Smooth muscle cell (in vitro differentiated cells): ENCODE data around the gene MAP1LC3C. TPM values are rescaled to one million over a fixed set of nuclear protein-coding genes. Genes with fewer than 3 reads are reported as not detected.

Experiments used
- DNase-seq: peaks from one replicate; lab custom pipeline; 2025; ENCODE audit not compliant: unreplicated experiment; lab: John Stamatoyannopoulos, UW
- H2AFZ ChIP-seq: fragments of 200-600 bp; sonication (generic); 2 replicates; pipeline ENCODE4 v1.6.0; 2016; ENCODE audit warnings: antibody characterized with exemption, low read depth, mild to moderate bottlenecking
- H3F3A ChIP-seq: fragments of 200-600 bp; sonication (generic); 2 replicates; pipeline ENCODE4 v1.6.0; 2017; ENCODE audit warnings: antibody characterized with exemption, low read depth
- H3K27ac ChIP-seq: fragments of 200-600 bp; sonication (generic); 2 replicates; pipeline ENCODE4 v1.5.1; 2016; ENCODE audit warnings: low read depth, mild to moderate bottlenecking
- H3K27me3 ChIP-seq: fragments of 200-600 bp; sonication (generic); 2 replicates; pipeline ENCODE4 v1.6.1; 2016; ENCODE audit warnings: low read depth, mild to moderate bottlenecking
- H3K36me3 ChIP-seq: fragments of 200-600 bp; sonication (generic); 2 replicates; pipeline ENCODE4 v1.5.1; 2016; ENCODE audit warnings: low read depth
- H3K4me1 ChIP-seq: fragments of 200-600 bp; sonication (generic); 2 replicates; pipeline ENCODE4 v1.5.1; 2016; ENCODE audit warnings: low read depth
- H3K4me2 ChIP-seq: fragments of 200-600 bp; sonication (generic); 2 replicates; pipeline ENCODE4 v1.6.0; 2016; ENCODE audit warnings: mild to moderate bottlenecking
- H3K4me3 ChIP-seq: fragments of 200-600 bp; sonication (generic); 2 replicates; pipeline ENCODE4 v1.5.1; 2016; ENCODE audit warnings: mild to moderate bottlenecking
- H3K79me2 ChIP-seq: fragments of 200-600 bp; sonication (generic); 2 replicates; pipeline ENCODE4 v1.6.0; 2016; ENCODE audit warnings: low read depth, mild to moderate bottlenecking
- H3K9ac ChIP-seq: fragments of 200-600 bp; sonication (generic); 2 replicates; pipeline ENCODE4 v1.6.0; 2016; ENCODE audit warnings: low read depth
- H3K9me3 ChIP-seq: fragments of 200-600 bp; sonication (generic); replicated peaks from 2 replicates; pipeline ENCODE4 v1.5.1; 2016; ENCODE audit warnings: low read depth
- H4K20me1 ChIP-seq: fragments of 200-600 bp; sonication (generic); 2 replicates; pipeline ENCODE4 v1.6.0; 2016; ENCODE audit warnings: low read depth
- CTCF ChIP-seq: fragments of 200-600 bp; sonication (generic); IDR thresholded peaks from 2 replicates; pipeline ENCODE4 v1.5.1; 2017; ENCODE audit warnings: borderline replicate concordance, mild to moderate bottlenecking, antibody characterized with exemption; ENCODE audit not compliant: insufficient read depth, poor library complexity, severe bottlenecking
- WGBS: methylation state at CpG from one replicate; pipeline ENCODE4 v1.1.7; 2016; ENCODE audit warnings: low lambda C conversion rate; 5-methylcytosine and 5-hydroxymethylcytosine counted together
- polyA plus RNA-seq: library from polyadenylated mRNA; unstranded; fragments of >200 nt; fragmentation: Nextera tagmentation; extraction: Ambion mirVana; gene quantifications from 2 replicates; pipeline ENCODE4 v1.2.1, GENCODE V29; 2016
- total RNA-seq: library from RNA; depleted of rRNA; stranded (reverse); fragments of >200 nt; gene quantifications from 2 replicates; pipeline ENCODE4 v1.2.3, GENCODE V29; 2014

The MAP1LC3C gene
- total and polyA plus RNA-seq, 2 experiments from 2014 or later = 0.48 TPM; not detected in 1

DNA sequence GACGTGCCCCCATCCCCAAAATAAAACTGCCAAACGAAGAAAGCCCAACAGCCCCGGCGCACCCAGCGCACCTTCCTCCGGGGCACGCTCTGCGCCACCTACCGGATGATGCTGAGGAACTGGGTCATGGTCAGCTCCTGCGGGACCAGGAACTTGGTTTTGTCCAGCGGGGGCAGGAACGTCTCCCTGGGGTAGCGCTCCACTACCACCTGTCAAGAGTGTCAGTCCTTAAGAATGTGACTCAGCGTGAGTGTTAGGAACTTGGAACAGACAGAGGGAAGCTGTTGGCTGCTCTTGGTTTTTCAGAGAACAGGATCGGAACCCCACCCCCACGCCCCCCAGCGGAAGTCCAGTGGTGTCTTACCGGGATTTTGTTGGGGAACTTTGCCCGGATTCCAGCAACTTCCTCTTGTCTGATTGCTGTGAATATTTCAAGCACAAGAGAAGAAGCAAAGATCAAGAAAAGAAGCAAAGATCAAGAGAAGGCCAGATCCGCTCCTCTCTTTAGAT lies 431 bp downstream of the MAP1LC3C start:
- no peaks in the 10 kb centered on the region for H3F3A ChIP-seq
- no peak overlapping the region for H3K9ac ChIP-seq
- H3K27me3 ChIP-seq = no peaks in the 10 kb centered on the region
- H3K9me3 ChIP-seq = no peaks in the 10 kb centered on the region
- H3K4me2 ChIP-seq = peak overlapping the region; percentile 83
- H3K27ac ChIP-seq = no peak overlapping the region
- peak; percentile 10 for DNase-seq
- peak overlapping the region; percentile 43 for H3K4me3 ChIP-seq
- H3K4me1 ChIP-seq = peaks cover 6% of the 10 kb centered on the region
- WGBS = 6% methylated on average over 20 of the region's 20 CpGs
- H4K20me1 ChIP-seq = no peaks in the 10 kb centered on the region
- no peaks in the 10 kb centered on the region for H3K36me3 ChIP-seq
- peak overlapping the region; percentile 59 for H2AFZ ChIP-seq
- H3K79me2 ChIP-seq = no peaks in the 10 kb centered on the region
- peak; percentile 62 for TF ChIP-seq CTCF

- Histone ChIP-seq H2AFZ (no peak overlapping the region), H3K9ac (no peak overlapping the region), H3K4me2 (no peak overlapping the region), H3K27ac (no peak overlapping the region), H3K4me1 (peaks cover 6% of the 10 kb centered on the region), H3K4me3 (no peak overlapping the region), H3K9me3 (no peaks in the 10 kb centered on the region), H4K20me1 (no peaks in the 10 kb centered on the region), H3K27me3 (no peaks in the 10 kb centered on the region), H3K79me2 (no peaks in the 10 kb centered on the region), H3F3A (no peaks in the 10 kb centered on the region), H3K36me3 (no peaks in the 10 kb centered on the region)
- DNase-seq = no peak
- no peak for TF ChIP-seq CTCF
- 96% methylated on average over 12 of the region's 12 CpGs for WGBS
These were observed 1.4 kb downstream of the MAP1LC3C start for GRCh38 chr1:241997401-241997998.

DNA sequence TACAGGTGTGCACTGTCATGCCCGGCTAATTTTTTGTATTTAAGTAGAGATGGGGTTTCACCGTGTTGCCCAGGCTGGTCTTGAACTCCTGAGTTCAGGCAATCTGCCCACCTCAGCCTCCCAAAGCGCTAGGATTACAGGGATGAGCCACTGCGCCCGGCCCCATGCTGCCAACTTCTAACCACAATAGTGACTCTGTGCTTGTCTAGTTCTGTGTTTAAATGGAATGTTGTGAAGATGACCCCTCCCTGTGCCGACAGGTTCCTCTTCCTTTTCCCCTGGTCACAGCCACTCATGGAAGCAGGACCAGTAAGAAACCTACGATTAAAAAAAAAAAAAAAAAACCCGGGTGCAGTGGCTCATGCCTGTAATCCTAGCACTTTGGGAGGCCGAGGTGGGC lies 4.7 kb downstream of the MAP1LC3C start:
- 91% methylated on average over 9 of the region's 9 CpGs for WGBS

More for the DNA sequence above, 4.7 kb downstream of the MAP1LC3C start:
- H3K4me3 ChIP-seq = no peak overlapping the region
- H3K4me1 ChIP-seq = peaks cover 6% of the 10 kb centered on the region
- H3K79me2 ChIP-seq = no peaks in the 10 kb centered on the region
- no peaks in the 10 kb centered on the region for H3F3A ChIP-seq
- H3K9ac ChIP-seq = no peak overlapping the region
- H3K9me3 ChIP-seq = no peaks in the 10 kb centered on the region
- no peaks in the 10 kb centered on the region for H4K20me1 ChIP-seq
- no peak overlapping the region for H3K27ac ChIP-seq
- H3K36me3 ChIP-seq = no peaks in the 10 kb centered on the region
- H2AFZ ChIP-seq = no peak overlapping the region
- TF ChIP-seq CTCF = no peak
- no peak for DNase-seq
- H3K4me2 ChIP-seq = no peak overlapping the region
- no peaks in the 10 kb centered on the region for H3K27me3 ChIP-seq
